ENCODE results near the gene CHRNA4.

The CHRNA4 gene

GRCh38 chr20:63376283-63377250 lies 15.4 kb upstream of the CHRNA4 start:
- no peak for DNase-seq

GRCh38 chr20:63375438-63375837 lies 14.3 kb upstream of the CHRNA4 start:
- DNase-seq, result no peak

- no peak for DNase-seq
Measured at GRCh38 chr20:63374504-63374903, 13.4 kb upstream of the CHRNA4 start.

- no peak for DNase-seq
Measured at GRCh38 chr20:63373996-63374395, 12.8 kb upstream of the CHRNA4 start.

GRCh38 chr20:63372971-63373885 lies 12.1 kb upstream of the CHRNA4 start:
- DNase-seq, result no peak

GRCh38 chr20:63371291-63371865 lies 10.2 kb upstream of the CHRNA4 start:
- DNase-seq, result no peak

- DNase-seq, result no peak
Measured at GRCh38 chr20:63370618-63371187, 9.6 kb upstream of the CHRNA4 start.

- DNase-seq, result no peak
Measured at GRCh38 chr20:63369724-63370617, 8.8 kb upstream of the CHRNA4 start.

GRCh38 chr20:63369024-63369530 lies 7.9 kb upstream of the CHRNA4 start:
- DNase-seq, result no peak

- no peak for DNase-seq
Measured at GRCh38 chr20:63368151-63368550, 7.0 kb upstream of the CHRNA4 start.

- DNase-seq, result no peak
Measured at GRCh38 chr20:63367446-63368055, 6.4 kb upstream of the CHRNA4 start.

- no peak for DNase-seq
Measured at GRCh38 chr20:63366390-63367365, 5.5 kb upstream of the CHRNA4 start.

GRCh38 chr20:63365601-63366389 lies 4.6 kb upstream of the CHRNA4 start:
- DNase-seq, result no peak

GRCh38 chr20:63364801-63365585 lies 3.8 kb upstream of the CHRNA4 start:
- no peak for DNase-seq

- DNase-seq, result no peak
Measured at GRCh38 chr20:63363981-63364561, 2.9 kb upstream of the CHRNA4 start.

- no peak for DNase-seq
Measured at GRCh38 chr20:63363013-63363957, 2.1 kb upstream of the CHRNA4 start.

All from bone marrow (tissue), 2 donors.